HFF-Myc (cell line): ENCODE measurements around the gene COPS8.

Source experiments
- DNase-seq: peaks from one replicate; pipeline ENCODE4 v3.0.0-alpha.2; 2011; ENCODE audit warnings: low read depth; ENCODE audit errors: extremely low read depth
- H3K4me3 ChIP-seq: replicated peaks from 2 replicates; pipeline ENCODE4 v1.5.1; 2011; ENCODE audit warnings: low read depth, mild to moderate bottlenecking, control low read depth, low read length
- TF ChIP-seq, protein P1 (sequence below): IDR thresholded peaks from 2 replicates; pipeline ENCODE4 v1.5.1; 2012; ENCODE audit warnings: mild to moderate bottlenecking, low read depth, low read length, control low read depth; ENCODE audit errors: missing control alignments

Gene COPS8

DNA sequence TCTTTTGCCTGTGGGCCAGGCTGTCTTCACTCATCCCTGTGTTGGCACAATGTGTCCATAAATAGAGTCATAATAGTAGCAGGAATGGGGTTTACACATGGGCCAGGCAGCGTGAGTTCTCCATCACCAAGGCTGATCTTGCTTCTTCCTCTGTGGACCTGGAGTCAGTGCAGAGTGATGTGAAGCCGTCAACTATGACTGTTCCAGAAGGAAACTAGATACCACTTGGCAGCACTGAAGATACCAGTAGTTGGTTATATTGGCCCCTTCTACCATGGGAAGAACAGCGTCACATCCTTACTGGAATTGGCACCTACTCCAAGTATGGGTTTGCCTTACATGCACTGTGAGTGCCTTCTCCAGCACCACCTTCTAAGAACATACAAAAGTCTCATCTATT, 30.2 kb downstream of the COPS8 start:
- TF ChIP-seq, protein P1, sequence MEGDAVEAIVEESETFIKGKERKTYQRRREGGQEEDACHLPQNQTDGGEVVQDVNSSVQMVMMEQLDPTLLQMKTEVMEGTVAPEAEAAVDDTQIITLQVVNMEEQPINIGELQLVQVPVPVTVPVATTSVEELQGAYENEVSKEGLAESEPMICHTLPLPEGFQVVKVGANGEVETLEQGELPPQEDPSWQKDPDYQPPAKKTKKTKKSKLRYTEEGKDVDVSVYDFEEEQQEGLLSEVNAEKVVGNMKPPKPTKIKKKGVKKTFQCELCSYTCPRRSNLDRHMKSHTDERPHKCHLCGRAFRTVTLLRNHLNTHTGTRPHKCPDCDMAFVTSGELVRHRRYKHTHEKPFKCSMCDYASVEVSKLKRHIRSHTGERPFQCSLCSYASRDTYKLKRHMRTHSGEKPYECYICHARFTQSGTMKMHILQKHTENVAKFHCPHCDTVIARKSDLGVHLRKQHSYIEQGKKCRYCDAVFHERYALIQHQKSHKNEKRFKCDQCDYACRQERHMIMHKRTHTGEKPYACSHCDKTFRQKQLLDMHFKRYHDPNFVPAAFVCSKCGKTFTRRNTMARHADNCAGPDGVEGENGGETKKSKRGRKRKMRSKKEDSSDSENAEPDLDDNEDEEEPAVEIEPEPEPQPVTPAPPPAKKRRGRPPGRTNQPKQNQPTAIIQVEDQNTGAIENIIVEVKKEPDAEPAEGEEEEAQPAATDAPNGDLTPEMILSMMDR: no peak
- DNase-seq: no peak
- no peak overlapping the region for H3K4me3 ChIP-seq

DNA sequence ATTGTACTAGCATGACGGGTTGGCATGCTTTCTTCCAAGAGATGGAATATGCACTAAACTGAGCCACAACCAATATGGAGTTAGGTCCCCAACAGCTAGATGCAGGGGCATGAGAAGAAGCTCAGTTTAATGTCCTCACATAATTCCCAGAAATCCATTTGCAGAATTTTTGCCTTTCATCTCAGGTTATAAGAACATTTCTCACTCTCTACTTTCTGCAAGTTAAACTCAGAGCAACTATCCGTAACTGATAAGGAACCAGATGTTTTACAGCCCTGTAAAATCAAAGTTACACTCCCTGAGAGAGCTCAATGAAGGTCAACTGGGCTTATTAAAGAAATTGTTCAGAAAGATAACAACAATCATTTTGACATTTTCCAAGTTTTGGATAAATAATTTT, 30.7 kb downstream of the COPS8 start:
- no peak for DNase-seq
- no peak overlapping the region for H3K4me3 ChIP-seq
- TF ChIP-seq, protein P1: no peak

DNA sequence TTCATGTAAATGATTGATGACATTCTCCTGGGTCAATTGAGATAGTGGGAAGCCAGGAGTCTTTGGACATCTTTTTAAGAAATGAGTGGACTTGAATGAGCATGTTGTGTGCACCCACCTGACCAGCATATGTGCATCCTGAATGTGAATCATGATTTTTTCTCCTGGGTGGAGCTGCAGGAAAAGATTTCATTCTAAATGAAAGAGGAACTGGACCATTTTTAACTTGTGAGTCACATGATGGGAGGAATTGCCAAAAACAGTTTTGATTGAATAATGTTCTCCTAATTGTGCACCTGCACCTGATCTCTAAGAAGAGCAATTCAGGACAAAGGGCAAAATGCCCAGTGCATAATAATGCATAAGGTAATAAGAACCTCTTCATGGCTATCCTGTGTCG, 32.3 kb downstream of the COPS8 start:
- H3K4me3 ChIP-seq: no peak overlapping the region
- TF ChIP-seq, protein P1: no peak
- peak; percentile 59 for DNase-seq

DNA sequence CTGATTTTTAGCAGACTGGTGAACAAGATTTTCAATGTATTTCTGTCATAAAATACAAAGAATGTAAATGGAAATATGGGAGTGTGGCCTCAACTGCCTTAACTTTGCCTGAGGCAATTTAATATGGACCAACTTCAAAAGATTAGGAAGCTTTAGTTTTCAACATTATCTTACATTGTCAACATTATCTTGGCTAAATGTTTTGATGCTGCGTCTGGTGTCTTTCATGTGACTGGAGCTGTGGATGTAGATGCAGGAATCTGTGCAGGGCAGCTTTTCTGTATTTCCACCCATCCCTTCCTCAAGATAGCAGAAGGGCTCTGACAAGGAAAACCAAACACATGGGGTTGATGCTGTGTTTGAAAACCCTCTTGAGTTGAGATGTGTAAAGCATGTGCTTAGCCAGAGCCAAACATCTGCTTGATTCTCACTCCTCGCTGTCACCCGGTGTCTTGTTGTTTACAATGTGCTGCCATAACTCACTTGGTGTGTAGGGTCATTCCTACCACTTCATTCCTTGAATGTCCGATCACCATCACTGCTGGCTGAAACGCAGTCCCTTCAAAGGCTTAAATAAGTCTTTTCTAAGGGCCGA, 33.0 kb downstream of the COPS8 start:
- TF ChIP-seq, protein P1: no peak
- no peak overlapping the region for H3K4me3 ChIP-seq
- DNase-seq: no peak

DNA sequence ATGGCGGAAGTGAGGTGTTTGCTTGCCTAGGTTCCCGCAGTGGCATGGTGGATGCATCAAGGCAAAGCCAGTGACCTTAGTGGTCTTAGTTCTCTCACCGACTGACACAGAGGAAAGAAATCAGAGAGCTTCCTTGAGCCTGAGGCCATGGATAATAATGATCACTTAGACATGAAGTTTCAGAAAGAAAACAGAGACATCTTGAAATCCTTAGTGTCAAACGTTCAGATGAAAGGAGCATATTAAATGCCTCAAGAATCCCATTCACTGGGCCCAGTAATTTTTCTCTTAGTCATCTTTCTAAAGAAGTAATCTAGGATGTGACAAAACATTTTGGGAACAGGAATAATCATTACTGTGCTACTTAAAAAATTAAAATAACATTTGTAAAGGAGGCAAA, 35.2 kb downstream of the COPS8 start:
- no peak overlapping the region for H3K4me3 ChIP-seq
- TF ChIP-seq, protein P1: no peak
- no peak for DNase-seq

DNA sequence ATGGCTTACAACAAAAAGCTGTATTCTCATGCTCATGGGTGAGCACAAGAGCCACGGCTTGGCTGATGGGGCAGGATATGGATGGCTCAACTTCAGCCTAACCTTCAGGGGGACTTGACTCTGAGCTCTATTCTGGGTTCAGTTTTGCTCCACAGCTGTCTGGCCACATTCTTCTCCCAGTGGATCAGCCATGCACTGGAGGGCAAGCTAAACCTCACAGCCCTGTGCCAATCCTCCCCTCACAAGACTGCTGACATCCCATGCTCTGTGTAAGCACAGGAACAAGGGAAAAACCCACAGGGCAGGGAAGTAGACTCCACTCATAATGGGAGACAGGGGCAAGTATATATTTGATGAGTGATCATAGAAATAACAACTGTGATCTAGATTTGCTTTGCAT, 35.6 kb downstream of the COPS8 start:
- DNase-seq: no peak
- TF ChIP-seq, protein P1: no peak
- H3K4me3 ChIP-seq: no peak overlapping the region

DNA sequence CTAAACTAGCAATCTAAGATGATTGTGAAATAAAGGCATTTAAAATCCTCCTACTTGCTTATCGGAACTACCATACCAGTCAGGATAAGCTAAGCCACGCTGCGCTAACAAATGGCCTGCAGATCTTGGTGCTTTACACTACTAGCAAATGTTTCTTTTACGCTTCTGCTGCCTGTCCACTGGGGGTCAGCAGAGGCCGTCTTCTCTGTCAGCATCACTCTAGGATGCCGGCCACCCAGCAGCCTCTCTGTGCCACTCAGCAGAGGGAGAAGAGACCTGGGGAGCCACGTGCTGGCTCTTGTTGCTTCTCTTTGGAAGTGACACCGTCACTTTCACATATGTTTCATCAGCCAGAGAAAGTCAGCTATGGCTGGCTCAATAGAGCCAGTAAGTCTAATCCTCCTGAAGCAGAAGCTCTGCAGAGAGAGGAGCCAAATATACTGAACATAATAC, 36.6 kb downstream of the COPS8 start:
- TF ChIP-seq, protein P1: peak; percentile 48
- peak; percentile 52 for DNase-seq
- H3K4me3 ChIP-seq: no peak overlapping the region
